Activated naive CD8-positive, alpha-beta T cell (primary cell): ENCODE data around the gene CFAP74.
"Not testable (repeated sequence)": the region's sequence is repeated elsewhere in the genome, so short reads cannot be mapped to it uniquely, and the experiment has no call there.

Source experiments
- H3K27ac Mint-ChIP-seq: one replicate; pipeline ENCODE4 v1.8.0; 2021; ENCODE audit warnings: mixed read lengths
- H3K27me3 Mint-ChIP-seq: one replicate; pipeline ENCODE4 v1.8.0; 2021; ENCODE audit warnings: mixed read lengths
- H3K36me3 Mint-ChIP-seq: one replicate; pipeline ENCODE4 v1.8.0; 2021; ENCODE audit warnings: mixed read lengths
- H3K4me1 Mint-ChIP-seq: one replicate; pipeline ENCODE4 v1.8.0; 2021; ENCODE audit warnings: low read depth, mixed read lengths
- H3K4me3 Mint-ChIP-seq: one replicate; pipeline ENCODE4 v1.8.0; 2021; ENCODE audit warnings: mild to moderate bottlenecking, mixed read lengths
- H3K9me3 Mint-ChIP-seq: one replicate; pipeline ENCODE4 v1.8.0; 2021; ENCODE audit warnings: low read depth, mixed read lengths

Gene CFAP74

GRCh38 chr1:1987142-1987510, 16.5 kb downstream of the CFAP74 start:
- Mint-ChIP-seq H3K27me3 (no peaks in the 10 kb centered on the region), H3K36me3 (no peaks in the 10 kb centered on the region), H3K4me3 (no peak overlapping the region), H3K4me1 (peaks cover 2% of the 10 kb centered on the region), H3K9me3 (no peaks in the 10 kb centered on the region), H3K27ac (no peak overlapping the region)

DNA sequence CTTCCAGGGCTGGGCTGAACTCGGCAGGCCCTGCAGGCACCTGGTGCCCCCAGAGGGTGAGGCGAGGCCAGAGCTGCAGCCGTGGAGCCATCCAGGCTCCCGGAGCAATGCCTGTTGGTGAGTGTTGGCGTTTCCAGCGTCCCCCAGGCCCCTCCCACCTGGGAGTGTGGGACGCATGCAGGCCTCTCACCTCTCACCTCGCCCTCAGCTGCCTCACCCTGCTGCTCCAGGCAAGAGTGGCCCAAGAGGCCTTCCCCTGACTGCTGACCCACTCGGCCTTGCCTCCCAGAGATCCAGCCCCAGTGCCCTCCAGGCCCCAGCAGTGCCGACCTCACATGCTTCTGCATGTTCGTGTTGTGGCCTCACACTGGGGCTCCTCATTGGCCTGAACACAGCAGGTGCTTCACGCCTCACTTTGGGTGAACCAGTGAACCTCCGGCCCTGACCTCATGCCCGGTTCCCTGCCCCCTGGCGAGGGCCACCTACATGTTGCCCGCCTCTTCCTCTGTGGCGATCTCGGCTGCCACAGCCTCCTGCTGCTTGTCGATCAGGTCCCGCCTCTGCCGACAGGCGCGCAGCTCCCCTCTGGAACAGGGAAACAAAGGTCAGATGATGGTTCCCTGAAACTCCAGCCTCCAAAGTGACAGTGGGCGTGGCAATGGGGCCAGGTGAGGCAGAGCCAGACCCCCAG, 17.0 kb downstream of the CFAP74 start:
- no peaks in the 10 kb centered on the region for H3K9me3 Mint-ChIP-seq
- no peak overlapping the region for H3K27ac Mint-ChIP-seq
- H3K4me3 Mint-ChIP-seq = no peak overlapping the region
- no peaks in the 10 kb centered on the region for H3K36me3 Mint-ChIP-seq
- H3K27me3 Mint-ChIP-seq = no peaks in the 10 kb centered on the region
- H3K4me1 Mint-ChIP-seq = peaks cover 2% of the 10 kb centered on the region

- H3K27me3 Mint-ChIP-seq = no peaks in the 10 kb centered on the region
- H3K4me1 Mint-ChIP-seq = peaks cover 2% of the 10 kb centered on the region
- H3K27ac Mint-ChIP-seq = no peak overlapping the region
- no peak overlapping the region for H3K4me3 Mint-ChIP-seq
- H3K36me3 Mint-ChIP-seq = no peaks in the 10 kb centered on the region
- H3K9me3 Mint-ChIP-seq = no peaks in the 10 kb centered on the region
These were observed 18.1 kb downstream of the CFAP74 start for GRCh38 chr1:1985375-1986050.

GRCh38 chr1:1984560-1985070, 19.0 kb downstream of the CFAP74 start:
- Mint-ChIP-seq H3K9me3 (no peaks in the 10 kb centered on the region), H3K27me3 (no peaks in the 10 kb centered on the region), H3K4me3 (no peak overlapping the region), H3K36me3 (no peaks in the 10 kb centered on the region), H3K27ac (no peak overlapping the region), H3K4me1 (peaks cover 2% of the 10 kb centered on the region)

DNA sequence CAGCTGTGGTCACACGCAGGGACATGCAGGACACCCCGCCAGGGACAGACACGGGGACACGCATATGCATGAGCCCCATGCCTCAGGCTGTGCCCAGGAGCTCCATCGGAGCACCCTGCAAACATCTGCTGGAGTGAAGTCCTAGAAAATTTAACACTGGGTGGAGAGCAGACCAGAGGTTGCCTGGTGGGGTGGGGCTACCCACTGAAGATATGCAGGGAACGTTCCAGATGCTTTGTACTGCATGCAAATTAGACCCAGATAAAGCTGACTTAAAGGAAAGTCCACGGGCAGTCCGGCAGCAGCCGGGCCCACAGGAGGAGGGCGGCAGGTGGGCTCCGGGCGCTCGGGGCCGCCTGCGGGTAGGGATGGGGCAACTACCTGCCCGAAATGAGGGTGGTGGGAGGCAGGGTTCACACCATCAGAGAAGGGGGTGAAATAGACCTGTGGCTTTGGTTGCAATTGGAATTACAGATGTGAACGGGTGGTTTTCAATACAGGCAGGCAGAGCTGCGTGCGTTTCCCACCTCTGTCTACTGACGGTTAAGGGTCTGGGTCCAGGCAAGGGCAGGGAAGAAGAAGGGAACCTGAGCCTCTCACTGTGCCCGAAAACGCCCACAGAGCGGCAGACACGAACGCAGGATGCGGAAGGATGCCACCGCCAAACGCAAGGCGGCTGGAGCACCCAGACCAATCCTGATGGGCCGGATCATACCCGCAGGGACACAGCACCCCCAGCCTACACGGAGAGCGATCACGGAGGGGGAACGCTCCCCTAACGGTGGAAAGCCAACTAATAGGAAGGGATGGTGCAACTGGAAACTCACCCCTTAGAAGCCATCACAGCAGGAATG, 21.0 kb downstream of the CFAP74 start:
- Mint-ChIP-seq H3K4me3 (no peak overlapping the region), H3K9me3 (no peaks in the 10 kb centered on the region), H3K36me3 (no peaks in the 10 kb centered on the region), H3K4me1 (no peaks in the 10 kb centered on the region), H3K27ac (no peak overlapping the region), H3K27me3 (no peaks in the 10 kb centered on the region)

DNA sequence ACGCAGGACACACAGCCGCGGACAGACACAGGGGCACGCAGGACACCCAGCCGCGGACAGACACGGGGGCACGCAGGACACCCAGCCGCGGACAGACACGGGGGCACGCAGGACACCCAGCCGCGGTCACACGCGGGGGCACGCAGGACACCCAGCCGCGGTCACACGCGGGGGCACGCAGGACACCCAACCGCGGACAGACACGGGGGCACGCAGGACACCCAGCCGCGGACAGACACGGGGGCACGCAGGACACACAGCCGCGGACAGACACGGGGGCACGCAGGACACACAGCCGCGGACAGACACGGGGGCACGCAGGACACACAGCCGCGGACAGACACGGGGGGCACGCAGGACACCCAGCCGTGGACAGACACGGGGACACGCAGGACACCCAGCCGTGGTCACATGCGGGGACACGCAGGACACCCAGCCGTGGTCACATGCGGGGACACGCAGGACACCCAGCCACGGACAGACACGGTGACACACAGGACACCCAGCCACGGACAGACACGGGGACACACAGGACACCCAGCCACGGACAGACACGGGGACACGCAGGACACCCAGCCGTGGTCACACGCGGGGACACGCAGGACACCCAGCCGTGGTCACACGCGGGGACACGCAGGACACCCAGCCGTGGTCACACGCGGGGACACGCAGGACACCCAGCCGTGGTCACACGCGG, 21.8 kb downstream of the CFAP74 start:
- not testable (repeated sequence) for H3K4me3 Mint-ChIP-seq, H3K27me3 Mint-ChIP-seq, H3K36me3 Mint-ChIP-seq, H3K4me1 Mint-ChIP-seq, H3K27ac Mint-ChIP-seq, H3K9me3 Mint-ChIP-seq

- Mint-ChIP-seq H3K4me1 (no peaks in the 10 kb centered on the region), H3K4me3 (no peak overlapping the region), H3K27me3 (no peaks in the 10 kb centered on the region), H3K36me3 (no peaks in the 10 kb centered on the region), H3K9me3 (no peaks in the 10 kb centered on the region), H3K27ac (no peak overlapping the region)
These were observed 22.5 kb downstream of the CFAP74 start for GRCh38 chr1:1981142-1981500.

DNA sequence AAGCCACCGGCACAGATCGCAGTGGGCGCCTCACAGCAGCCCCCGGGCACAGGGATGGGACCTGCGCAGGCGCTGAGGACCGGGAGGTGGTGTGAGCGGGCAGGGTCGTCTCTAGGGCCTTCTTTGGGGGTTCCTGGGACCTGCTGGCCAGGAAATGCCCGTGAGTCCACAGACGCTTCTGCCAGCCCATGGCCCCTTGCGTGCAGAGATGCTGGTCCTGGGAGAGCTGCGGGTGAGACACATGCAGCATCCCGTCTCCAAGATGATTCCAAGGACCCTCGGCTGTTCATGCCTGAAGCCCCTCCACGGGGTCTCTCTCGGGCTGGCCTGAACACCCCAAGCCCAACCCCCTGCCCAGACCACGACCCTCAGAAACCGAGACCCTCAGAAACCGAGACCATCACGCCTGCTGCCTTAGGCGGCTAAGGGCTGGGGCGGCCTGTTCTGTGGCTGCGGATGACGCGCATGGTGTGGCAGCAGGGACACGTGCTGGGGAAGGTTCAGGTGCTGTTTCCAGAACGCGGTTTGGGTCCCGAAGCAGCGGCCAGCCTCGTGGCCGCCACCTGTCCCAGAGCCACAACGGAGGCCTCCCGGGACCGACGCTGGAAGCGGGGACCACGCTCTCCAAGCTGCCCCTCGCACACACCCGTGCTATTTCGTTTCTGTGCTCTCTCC, 23.0 kb downstream of the CFAP74 start:
- Mint-ChIP-seq H3K4me3 (no peak overlapping the region), H3K27me3 (peaks cover under 1% of the 10 kb centered on the region), H3K36me3 (no peaks in the 10 kb centered on the region), H3K4me1 (no peaks in the 10 kb centered on the region), H3K9me3 (no peaks in the 10 kb centered on the region), H3K27ac (no peak overlapping the region)

DNA sequence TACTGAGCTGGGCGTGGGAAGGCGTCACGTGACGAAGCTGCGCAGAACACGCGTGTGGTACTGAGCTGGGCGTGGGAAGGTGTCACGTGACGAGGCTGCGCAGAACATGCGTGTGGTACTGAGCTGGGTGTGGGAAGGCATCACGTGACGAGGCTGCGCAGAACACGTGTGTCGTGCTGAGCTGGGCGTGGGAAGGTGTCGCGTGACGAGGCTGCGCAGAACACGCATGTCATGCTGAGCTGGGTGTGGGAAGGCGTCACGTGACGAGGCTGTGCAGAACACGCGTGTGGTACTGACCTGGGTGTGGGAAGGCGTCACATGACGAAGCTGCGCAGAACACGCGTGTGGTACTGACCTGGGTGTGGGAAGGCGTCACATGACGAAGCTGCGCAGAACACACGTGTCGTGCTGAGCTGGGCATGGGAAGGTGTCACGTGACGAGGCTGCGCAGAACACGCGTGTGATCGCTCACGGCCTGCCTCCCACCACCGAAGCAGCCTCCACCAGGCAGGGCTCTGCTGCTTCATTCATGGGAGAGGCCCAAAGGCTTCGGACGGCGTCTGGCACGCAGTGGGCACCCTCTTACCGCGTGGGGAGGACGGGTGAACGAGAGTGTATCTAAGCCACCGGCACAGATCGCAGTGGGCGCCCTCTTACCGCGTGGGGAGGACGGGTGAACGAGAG, 24.0 kb downstream of the CFAP74 start:
- no peaks in the 10 kb centered on the region for H3K36me3 Mint-ChIP-seq
- H3K4me1 Mint-ChIP-seq = no peaks in the 10 kb centered on the region
- H3K9me3 Mint-ChIP-seq = no peaks in the 10 kb centered on the region
- H3K4me3 Mint-ChIP-seq = no peak overlapping the region
- peaks cover 6% of the 10 kb centered on the region for H3K27me3 Mint-ChIP-seq
- no peak overlapping the region for H3K27ac Mint-ChIP-seq

DNA sequence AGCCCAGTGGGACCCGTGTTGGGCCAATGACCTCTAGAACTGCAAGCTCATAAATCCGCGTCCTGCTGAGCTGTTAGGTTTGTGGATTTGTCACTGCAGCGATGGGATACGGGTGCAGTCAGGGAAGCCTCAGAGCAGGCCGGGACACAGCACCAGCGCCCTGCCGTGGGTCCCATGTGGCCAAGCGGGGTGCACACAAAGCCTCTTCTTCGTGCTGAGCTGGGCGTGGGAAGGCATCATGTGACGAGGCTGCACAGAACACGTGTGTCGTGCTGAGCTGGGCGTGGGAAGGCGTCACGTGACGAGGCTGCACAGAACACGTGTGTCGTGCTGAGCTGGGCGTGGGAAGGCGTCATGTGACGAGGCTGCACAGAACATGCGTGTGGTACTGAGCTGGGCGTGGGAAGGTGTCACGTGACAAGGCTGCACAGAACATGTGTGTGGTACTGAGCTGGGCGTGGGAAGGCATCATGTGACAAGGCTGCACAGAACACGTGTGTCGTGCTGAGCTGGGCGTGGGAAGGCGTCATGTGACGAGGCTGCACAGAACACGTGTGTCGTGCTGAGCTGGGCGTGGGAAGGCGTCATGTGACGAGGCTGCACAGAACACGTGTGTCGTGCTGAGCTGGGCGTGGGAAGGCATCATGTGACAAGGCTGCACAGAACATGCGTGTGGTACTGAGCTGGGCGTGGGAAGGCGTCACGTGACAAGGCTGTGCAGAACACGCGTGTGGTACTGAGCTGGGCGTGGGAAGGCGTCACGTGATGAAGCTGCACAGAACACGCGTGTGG, 24.7 kb downstream of the CFAP74 start:
- H3K4me3 Mint-ChIP-seq, H3K36me3 Mint-ChIP-seq: not testable (repeated sequence)

GRCh38 chr1:1978108-1978507, 25.5 kb downstream of the CFAP74 start:
- Mint-ChIP-seq H3K4me1 (no peaks in the 10 kb centered on the region), H3K27me3 (peaks cover 6% of the 10 kb centered on the region), H3K27ac (peak overlapping the region; percentile 22), H3K9me3 (no peaks in the 10 kb centered on the region), H3K36me3 (no peaks in the 10 kb centered on the region), H3K4me3 (no peak overlapping the region)

More for the DNA sequence above, 24.7 kb downstream of the CFAP74 start:
- not testable (repeated sequence) for H3K27ac Mint-ChIP-seq, H3K4me1 Mint-ChIP-seq, H3K9me3 Mint-ChIP-seq, H3K27me3 Mint-ChIP-seq

GRCh38 chr1:1976031-1976430, 27.6 kb downstream of the CFAP74 start:
- Mint-ChIP-seq H3K4me3 (no peak overlapping the region), H3K9me3 (no peaks in the 10 kb centered on the region), H3K27ac (no peak overlapping the region), H3K36me3 (no peaks in the 10 kb centered on the region), H3K27me3 (peaks cover 6% of the 10 kb centered on the region), H3K4me1 (no peaks in the 10 kb centered on the region)

DNA sequence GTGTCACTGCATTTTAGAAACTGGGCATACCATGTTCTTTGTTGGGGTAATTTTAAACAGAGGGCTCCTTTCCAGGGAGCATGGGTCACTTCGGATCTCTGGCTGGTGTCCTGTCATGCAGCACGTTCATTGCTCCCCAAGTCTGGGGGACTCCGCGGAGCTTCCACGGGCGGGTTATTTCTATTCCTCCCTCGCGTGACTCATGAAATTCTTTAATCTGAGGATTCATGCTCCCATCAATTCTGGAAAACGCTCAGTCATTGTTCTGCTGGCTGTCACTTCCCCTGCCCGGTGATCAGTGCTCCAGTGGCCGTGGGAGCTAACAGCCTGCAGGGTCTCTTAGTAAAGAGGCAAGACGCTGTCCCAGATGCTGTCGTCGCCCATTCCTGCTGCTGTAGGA, 28.1 kb downstream of the CFAP74 start:
- Mint-ChIP-seq H3K9me3 (no peaks in the 10 kb centered on the region), H3K27ac (no peak overlapping the region), H3K36me3 (no peaks in the 10 kb centered on the region), H3K27me3 (peaks cover 6% of the 10 kb centered on the region), H3K4me3 (no peak overlapping the region), H3K4me1 (no peaks in the 10 kb centered on the region)
